GM18951 (cell line): ENCODE results near the gene OSGEP.

Source experiments
- POLR2A ChIP-seq: IDR thresholded peaks from 4 replicates; pipeline ENCODE4 v1.6.1; 2011; ENCODE audit warnings: mild to moderate bottlenecking; ENCODE audit not compliant: insufficient read length, insufficient read depth; ENCODE audit errors: extremely low read depth
- in situ Hi-C: fragments of 300-500 bp; cut with MboI; formaldehyde crosslinking; loops from one replicate; pipeline ENCODE4 v1.12.0; 2022; ENCODE audit warnings: low sequenced_read_pairs, mixed read lengths, inconsistent platforms; ENCODE audit not compliant: unreplicated experiment

The OSGEP gene

DNA sequence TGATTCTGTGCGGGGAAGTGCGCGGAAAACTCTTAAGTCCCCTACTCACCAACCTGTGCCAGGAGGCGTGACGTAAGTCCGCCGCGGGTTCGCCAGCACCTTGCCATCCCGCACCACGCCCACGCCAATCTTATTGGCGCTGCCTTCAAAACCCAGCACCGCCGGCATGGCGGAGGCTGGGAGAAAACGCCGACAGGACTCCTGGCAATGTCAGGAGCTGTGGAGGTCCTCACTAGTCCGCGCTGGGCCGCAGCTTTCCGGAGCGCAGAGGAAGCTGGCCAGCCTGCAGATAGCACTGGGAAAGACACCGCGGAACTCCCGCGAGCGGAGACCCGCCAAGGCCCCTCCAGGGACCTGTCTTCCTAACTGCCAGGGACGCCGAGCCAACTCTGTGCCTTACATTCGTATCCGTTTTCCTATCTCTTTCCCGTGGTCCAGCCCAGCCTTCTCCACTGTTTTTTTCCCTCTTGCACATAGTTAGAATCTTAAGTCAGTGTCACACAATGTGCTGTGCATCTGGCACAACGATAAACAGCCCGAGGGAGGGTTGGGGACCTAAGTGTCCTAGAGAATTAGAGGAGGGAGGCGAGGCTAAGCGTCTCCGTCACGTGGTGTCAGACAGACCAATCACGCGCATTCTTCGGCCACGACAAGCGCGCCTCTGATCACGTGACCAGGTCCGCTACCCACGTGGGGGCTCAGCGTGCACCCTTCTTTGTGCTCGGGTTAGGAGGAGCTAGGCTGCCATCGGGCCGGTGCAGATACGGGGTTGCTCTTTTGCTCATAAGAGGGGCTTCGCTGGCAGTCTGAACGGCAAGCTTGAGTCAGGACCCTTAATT, at the start of gene OSGEP, which contains the start of gene APEX1:
Gene OSGEP, minus strand, starts transcription at position 297 of the 839 bp plus-strand sequence. Its CDS starts 129 bp downstream, at position 168.
Gene APEX1, plus strand, starts transcription at position 711 of the 839 bp plus-strand sequence. CDS start 420 bp downstream, outside the sequence.
- peak; percentile 71 for TF ChIP-seq POLR2A

DNA sequence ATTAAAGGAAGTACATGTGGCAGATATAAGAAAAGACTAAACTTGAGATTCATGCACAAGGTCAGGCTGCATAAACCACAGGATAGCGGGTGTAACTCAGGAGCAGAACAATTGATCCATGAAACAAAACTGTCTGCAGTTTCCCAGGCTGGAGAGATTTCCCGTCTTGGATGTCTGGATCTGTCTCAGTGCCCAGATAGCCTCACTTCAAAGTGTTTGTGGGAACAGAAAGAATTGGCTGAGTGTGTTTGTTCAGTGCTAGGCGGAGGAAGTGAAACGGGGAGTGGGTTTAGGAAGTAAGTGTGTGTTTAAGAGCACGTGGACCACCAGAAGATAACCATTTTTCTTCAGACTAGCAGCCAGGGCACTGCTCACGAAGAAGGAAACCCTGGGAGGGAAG, 49.3 kb upstream of the OSGEP start:
- no peak for TF ChIP-seq POLR2A
- in situ Hi-C loops = no loop called here

More for the DNA sequence above, at the start of gene OSGEP, which contains the start of gene APEX1:
- in situ Hi-C loops = no loop called here

DNA sequence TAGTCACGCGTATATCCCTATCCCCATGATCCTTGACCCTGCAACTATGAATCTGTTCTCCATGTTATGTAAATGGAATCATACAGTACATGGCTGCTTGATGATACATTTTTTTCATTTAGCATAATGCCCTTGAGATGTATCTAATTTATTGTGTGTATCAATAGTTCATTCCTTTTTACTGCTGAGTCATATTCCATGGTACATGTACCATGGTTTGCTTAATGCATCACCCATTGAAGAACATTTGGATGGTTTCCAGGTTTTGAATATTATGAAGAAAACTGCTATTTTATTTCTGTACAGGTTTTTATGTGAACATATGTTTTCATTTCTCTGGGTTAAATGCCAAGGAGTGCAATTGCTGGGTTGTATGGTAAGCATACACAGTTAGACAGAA, 46.7 kb upstream of the OSGEP start:
- in situ Hi-C loops = no loop called here
- TF ChIP-seq POLR2A = no peak

DNA sequence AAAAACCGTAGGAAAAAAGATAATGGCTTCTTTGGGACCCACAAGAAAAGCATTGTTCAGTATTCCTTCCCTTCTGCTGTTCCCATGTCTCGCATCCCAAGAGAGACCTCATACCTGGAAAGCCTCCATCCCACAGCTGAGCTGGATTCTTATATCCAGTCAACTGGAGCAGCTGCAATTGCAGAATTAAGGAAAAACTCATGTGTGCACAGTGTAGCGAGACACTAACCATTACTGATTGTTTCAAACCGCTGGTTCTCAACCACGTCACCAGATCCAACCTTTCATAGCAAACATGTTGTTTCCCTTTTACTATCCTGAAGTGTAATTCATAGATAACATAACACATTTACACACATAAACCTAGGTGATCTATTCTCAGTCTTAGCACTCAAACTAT, 45.3 kb upstream of the OSGEP start:
- in situ Hi-C loops = no loop called here

DNA sequence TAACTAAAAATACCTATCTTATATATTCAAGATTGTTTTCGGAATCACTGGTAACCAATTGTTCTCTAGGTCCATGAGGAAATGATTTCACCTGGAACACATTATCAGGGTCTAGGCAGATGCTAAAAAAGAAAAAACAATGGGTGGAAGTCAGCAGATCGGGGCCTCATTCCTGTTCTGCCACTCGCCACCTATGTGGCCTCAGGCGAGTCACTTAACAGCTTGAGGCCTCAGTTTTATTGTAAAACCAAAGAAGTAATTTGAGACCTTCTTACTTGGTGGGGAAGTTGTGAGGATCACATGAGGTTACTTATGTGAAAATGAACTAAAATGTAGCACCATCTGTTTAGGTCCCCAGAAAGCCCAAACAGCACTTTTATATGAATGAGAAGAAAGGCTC, 44.5 kb upstream of the OSGEP start:
- no peak for TF ChIP-seq POLR2A
- in situ Hi-C loops = no loop called here

More for the DNA sequence above, 45.3 kb upstream of the OSGEP start:
- no peak for TF ChIP-seq POLR2A

DNA sequence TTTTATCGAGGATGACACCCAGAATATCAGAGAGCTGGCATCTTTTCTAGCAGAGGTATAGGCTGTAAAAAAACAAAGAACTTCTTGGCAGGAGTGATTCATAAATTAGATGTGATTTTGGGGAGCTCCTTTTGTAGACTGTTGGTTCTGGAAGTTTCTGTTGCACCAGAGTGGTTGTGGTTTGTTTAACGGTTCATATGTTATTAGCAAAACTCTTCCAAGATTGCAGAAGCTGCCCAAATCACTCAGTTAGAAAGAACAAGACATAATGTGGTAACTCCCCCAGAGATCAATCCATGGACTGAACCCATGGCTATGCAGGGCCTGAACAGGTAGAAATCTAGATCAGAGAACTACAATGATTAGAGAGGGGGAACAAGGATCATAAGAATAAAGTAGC, 44.0 kb upstream of the OSGEP start:
- no peak for TF ChIP-seq POLR2A
- in situ Hi-C loops = no loop called here

DNA sequence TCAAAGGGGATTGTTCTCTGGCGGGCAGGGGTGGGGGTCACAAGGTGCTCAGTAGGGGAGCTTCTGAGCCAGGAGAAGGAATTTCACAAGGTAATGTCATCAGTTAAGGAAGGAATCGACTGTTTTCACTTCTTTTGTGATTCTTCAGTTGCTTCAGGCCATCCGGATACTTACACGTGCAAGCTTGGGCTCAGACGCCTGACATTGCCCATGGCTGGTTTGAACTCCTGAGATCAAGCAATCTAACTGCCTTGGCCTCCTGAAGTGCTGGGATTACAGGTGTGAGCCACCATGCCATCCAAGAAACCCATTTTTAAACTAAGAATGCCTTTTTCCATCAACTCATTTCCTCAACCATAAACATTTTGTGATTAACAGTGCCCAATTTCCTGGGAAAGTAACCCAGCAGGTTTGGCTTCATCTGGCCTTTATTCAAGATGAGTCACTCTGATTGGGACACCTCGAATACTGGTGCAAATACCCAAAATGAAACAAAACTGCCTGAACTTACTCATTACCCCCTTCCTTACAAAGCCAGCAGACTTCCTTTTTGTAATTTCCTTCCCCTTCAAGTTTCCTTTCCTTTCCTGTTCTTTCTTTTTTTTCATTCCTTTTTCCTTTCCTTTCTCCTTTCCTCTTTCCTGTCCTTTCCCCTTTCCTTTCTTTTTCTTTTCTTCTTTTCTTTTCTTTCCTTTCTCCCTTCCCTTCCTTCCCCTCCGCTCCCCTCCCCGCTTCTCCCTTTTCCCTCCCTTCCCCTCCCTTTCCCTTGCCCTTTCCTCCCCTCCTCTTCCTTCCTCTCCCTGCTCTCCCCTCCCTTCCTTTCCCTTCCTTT, 40.5 kb upstream of the OSGEP start:
- TF ChIP-seq POLR2A = no peak
- in situ Hi-C loops = no loop called here

DNA sequence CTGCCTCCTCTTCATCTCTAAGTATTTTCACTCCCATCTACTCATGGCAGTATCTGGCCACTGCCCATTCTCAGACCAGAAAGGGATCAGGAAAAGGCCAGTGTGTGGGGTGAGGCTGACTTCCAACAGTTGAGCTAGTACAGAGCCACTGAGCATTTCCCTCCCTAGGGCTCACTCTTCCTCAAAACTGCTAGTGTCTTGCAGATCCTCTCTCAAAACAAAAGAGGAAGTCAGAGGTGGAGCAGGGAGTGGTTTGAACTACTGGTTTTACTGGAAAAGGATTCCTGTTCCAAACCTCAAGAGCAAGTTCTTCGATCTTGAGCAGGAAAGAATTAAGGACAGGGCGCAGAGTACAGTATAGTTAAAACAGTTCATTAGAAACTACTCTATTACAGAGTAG, 39.0 kb upstream of the OSGEP start:
- in situ Hi-C loops = no loop called here
- no peak for TF ChIP-seq POLR2A

DNA sequence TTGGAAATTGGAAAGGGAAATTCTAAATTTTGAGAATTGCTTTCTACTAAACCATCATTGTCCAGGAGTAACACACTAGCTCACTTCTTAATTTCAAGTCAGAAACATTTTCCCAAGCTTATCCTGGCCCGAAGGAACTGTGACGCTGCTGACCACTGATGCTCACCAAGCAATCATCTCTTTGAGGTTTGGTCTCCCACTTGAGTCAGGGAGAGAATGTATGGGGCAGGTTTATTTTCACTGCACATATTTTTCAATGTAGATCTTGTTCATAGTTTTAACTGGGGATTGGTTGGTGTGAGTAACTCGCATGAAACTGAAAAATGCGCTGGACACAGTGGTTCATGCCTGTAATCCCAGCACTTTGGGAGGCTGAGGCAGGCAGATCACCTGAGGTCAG, 37.9 kb upstream of the OSGEP start:
- in situ Hi-C loops = no loop called here
- TF ChIP-seq POLR2A = no peak

DNA sequence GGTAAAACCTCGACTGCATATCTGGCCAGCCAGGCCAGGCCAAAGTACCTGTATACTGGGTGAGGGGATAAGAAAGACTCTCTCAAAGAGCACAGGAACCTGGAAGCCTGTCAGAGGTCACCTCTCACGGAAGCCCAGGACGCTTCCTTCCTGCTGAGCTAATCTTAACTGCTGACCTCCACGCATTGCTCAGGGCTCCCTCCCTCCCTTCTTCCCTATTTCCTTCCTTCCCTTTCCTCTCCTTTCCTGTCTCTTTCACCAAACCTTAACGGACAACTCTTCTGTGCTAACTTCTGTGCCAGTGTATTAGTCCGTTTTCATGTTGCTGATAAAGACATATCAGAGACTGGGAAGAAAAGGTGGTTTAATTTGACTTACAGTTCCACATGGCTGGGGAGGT, 36.0 kb upstream of the OSGEP start:
- in situ Hi-C loops = no loop called here
- TF ChIP-seq POLR2A = no peak

DNA sequence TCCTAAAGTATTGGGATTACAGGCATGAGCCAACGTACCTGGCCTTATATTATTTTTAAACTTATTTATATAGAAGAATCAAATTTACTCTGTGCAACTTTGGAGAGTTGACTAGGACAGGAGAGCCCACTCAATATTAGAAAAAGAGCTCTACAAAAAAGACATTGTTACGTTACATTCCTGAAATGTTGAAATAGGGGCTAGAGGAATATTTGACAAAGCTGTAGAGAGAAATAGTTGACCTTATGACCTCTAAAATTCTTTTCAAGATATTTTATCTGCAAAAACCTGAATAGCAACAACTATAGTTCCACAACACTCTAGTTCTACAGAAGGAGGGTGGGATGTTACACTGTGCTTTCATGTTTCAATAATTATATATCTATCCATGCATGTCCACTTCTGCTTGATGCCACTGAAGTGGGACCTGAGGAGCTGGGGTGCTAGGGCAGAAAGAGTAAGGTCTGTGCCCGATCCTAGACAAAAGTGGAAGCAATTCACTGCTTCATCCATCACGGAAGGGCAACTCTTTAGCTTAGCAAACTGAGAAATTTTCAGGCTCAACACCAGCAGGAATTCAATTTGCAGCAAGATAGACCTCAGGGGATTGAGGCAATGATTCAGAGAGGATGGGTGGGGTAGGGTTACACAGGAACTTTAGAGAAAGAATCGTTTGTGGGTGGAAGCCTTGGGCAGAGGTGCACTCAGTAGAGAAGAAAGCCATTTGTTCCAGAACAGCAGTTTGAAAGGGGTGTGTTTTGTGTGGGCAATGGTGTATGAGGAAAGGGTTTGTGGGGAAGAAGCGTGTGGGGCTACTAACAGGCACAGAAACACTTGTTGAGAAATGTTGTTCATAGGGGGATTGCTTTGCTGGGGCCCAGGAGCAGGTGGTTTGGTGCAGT, 34.7 kb upstream of the OSGEP start:
- in situ Hi-C loops = no loop called here
- TF ChIP-seq POLR2A = no peak

DNA sequence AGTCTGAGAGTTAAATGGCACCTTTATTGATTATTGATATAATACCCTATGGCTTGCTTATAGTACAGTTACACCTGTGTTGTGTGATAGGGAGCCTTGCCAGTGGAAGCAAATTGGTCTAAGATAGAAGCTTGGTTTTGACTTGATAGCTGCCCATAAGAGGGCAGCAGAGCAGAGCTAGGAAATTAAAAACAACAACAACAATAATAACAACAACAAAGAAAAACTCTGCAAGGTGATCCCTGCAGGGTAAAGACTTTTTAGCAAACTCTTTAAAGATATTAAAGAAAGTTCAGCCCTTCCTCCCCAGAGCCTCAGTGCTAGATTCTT, 32.7 kb upstream of the OSGEP start:
- no peak for TF ChIP-seq POLR2A
- in situ Hi-C loops = no loop called here
